ENCODE results near the gene NCF4. TPM values are rescaled to one million over a fixed set of nuclear protein-coding genes. Genes with fewer than 3 reads are reported as not detected.
A peak's percentile ranks its signal among the peaks of the same experiment; 100 is the strongest.

NCF4 gene
- polyA plus RNA-seq, 3 donors, result 206 to 249 (median 209) TPM

GRCh38 chr22:36922105-36922608 lies 61.4 kb downstream of the NCF4 start:
- Histone ChIP-seq H3K9me3 (replicated peaks in 1 of 2; ENCODE audit: control insufficient read depth in 1 of 2, insufficient read depth in 1 of 2, low read length in 2 of 2) (peaks cover 0 to 3% of the 10 kb centered on the region in 2 donors), H3K79me2 (ENCODE audit: insufficient read depth, low read length) (peaks cover 51% of the 10 kb centered on the region), H3K27me3 (ENCODE audit: control insufficient read depth in 2 of 2, insufficient read depth in 2 of 2, low read length in 2 of 2) (no peaks in the 10 kb centered on the region), H2AFZ (ENCODE audit: insufficient read depth, low read depth, low read length, poor library complexity, severe bottlenecking) (no peak overlapping the region), H3K4me1 (ENCODE audit: control insufficient read depth in 1 of 2, insufficient read depth in 2 of 2, low read length in 2 of 2) (peaks cover 38 to 53% of the 10 kb centered on the region in 2 donors), H3K36me3 (replicated peaks in 1 of 2; ENCODE audit: control insufficient read depth in 1 of 2, insufficient read depth in 2 of 2, low read length in 2 of 2) (peaks cover 55 to 74% of the 10 kb centered on the region in 2 donors), H3K9ac (ENCODE audit: insufficient read depth, low read length, poor library complexity, severe bottlenecking) (peak overlapping the region; percentile 39), H4K20me1 (ENCODE audit: insufficient read depth, low read length) (peaks cover 58% of the 10 kb centered on the region), H3K4me3 (replicated peaks in 1 of 3; ENCODE audit: low read depth in 2 of 3, low read length in 3 of 3) (no peak overlapping the region), H3K4me2 (replicated peaks; ENCODE audit: extremely low read depth, low read length, poor library complexity, severe bottlenecking) (peak overlapping the region; percentile 53), H3K27ac (ENCODE audit: low read depth in 1 of 2, low read length in 2 of 2) (peak overlapping the region; percentile 69 to 93)
- Mint-ChIP-seq H3K4me1 (peaks cover 55% of the 10 kb centered on the region), H3K27me3 (ENCODE audit: low read depth in 3 of 3) (no peaks in the 10 kb centered on the region), H3K36me3 (peaks cover 76 to 86% of the 10 kb centered on the region in 2 donors), H3K9me3 (peaks cover 0 to 7% (median 3%) of the 10 kb centered on the region in 7 donors), H3K27ac (peak overlapping the region in 6 of 7 donors; percentile 69 to 99 (median 99)), H3K4me3 (peak overlapping the region in 1 of 2 donors; percentile 82)
- no peak for TF ChIP-seq CTCF (IDR thresholded peaks at IDR 0.05)
- intact Hi-C loops (cut with micrococcal nuclease), result no loop called here
- 85% methylated on average over 10 of the region's 10 CpGs for WGBS (ENCODE audit: insufficient coverage)
- no peak for DNase-seq

- Histone ChIP-seq H3K4me2 (replicated peaks; ENCODE audit: extremely low read depth, low read length, poor library complexity, severe bottlenecking) (no peak overlapping the region), H3K9ac (ENCODE audit: insufficient read depth, low read length, poor library complexity, severe bottlenecking) (no peak overlapping the region), H4K20me1 (ENCODE audit: insufficient read depth, low read length) (peaks cover 59% of the 10 kb centered on the region), H3K4me3 (replicated peaks in 1 of 3; ENCODE audit: low read depth in 2 of 3, low read length in 3 of 3) (no peak overlapping the region), H3K4me1 (ENCODE audit: control insufficient read depth in 1 of 2, insufficient read depth in 2 of 2, low read length in 2 of 2) (peaks cover 38 to 50% of the 10 kb centered on the region in 2 donors), H3K36me3 (replicated peaks in 1 of 2; ENCODE audit: control insufficient read depth in 1 of 2, insufficient read depth in 2 of 2, low read length in 2 of 2) (peaks cover 61 to 80% of the 10 kb centered on the region in 2 donors), H2AFZ (ENCODE audit: insufficient read depth, low read depth, low read length, poor library complexity, severe bottlenecking) (no peak overlapping the region), H3K27me3 (ENCODE audit: control insufficient read depth in 2 of 2, insufficient read depth in 2 of 2, low read length in 2 of 2) (no peaks in the 10 kb centered on the region), H3K9me3 (replicated peaks in 1 of 2; ENCODE audit: control insufficient read depth in 1 of 2, insufficient read depth in 1 of 2, low read length in 2 of 2) (peaks cover 0 to 3% of the 10 kb centered on the region in 2 donors), H3K27ac (ENCODE audit: low read depth in 1 of 2, low read length in 2 of 2) (peak overlapping the region in 1 of 2 donors; percentile 93), H3K79me2 (ENCODE audit: insufficient read depth, low read length) (peaks cover 45% of the 10 kb centered on the region)
- no peaks in the 10 kb centered on the region for H3K27me3 Mint-ChIP-seq (ENCODE audit: low read depth in 3 of 3)
- DNase-seq, result no peak
- H3K36me3 Mint-ChIP-seq, result peaks cover 79 to 87% of the 10 kb centered on the region in 2 donors
- H3K9me3 Mint-ChIP-seq, result peaks cover 0 to 7% (median 3%) of the 10 kb centered on the region in 7 donors
- intact Hi-C loops (cut with micrococcal nuclease), result no loop called here
- no peak for TF ChIP-seq CTCF (IDR thresholded peaks at IDR 0.05)
- WGBS (ENCODE audit: insufficient coverage), result 94% methylated on average over 5 of the region's 7 CpGs
- no peak overlapping the region for H3K4me3 Mint-ChIP-seq
- H3K27ac Mint-ChIP-seq, result peak overlapping the region in 3 of 7 donors; percentile 40 to 97 (median 80)
- peaks cover 50% of the 10 kb centered on the region for H3K4me1 Mint-ChIP-seq
Observed at GRCh38 chr22:36922711-36923110, 61.9 kb downstream of the NCF4 start.

All from CD14-positive monocyte (primary cell).